NCI-H524 (cell line): ENCODE results near the gene NPTX2.
A peak's percentile ranks its signal among the peaks of the same experiment; 100 is the strongest.

Experiments
- DNase-seq, 2 experiments: peaks; one replicate each; lab custom pipeline; 2025; lab: John Stamatoyannopoulos, UW

Gene NPTX2

GRCh38 chr7:98618786-98619185 lies 1.7 kb downstream of the NPTX2 start:
- no peak for DNase-seq

- peak in 1 of 2 experiments; percentile 10 for DNase-seq
These were observed 2.6 kb downstream of the NPTX2 start for GRCh38 chr7:98619450-98620321.

- peak; percentile 64 to 85 for DNase-seq
These were observed 4.7 kb downstream of the NPTX2 start for GRCh38 chr7:98621573-98622482.

DNA sequence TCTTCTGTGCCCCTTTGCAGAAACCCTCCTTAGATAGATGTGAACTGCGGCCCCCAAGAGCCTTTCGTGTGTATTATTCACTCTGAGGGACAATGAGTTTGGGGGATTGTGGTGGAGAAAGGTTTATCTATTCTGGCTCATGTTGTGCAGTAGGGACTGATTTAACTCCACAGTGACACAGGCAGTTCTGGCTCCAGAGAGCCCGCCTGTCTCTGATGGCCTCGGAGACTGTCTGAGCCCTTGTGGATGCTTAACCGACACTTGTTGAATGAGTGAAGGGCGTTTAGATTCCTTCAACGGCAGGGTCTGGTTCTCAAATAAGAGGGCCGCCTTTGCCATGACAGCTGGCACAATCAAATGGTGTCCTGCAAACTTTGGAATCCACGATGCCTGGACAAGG lies 5.8 kb downstream of the NPTX2 start:
- no peak for DNase-seq

DNA sequence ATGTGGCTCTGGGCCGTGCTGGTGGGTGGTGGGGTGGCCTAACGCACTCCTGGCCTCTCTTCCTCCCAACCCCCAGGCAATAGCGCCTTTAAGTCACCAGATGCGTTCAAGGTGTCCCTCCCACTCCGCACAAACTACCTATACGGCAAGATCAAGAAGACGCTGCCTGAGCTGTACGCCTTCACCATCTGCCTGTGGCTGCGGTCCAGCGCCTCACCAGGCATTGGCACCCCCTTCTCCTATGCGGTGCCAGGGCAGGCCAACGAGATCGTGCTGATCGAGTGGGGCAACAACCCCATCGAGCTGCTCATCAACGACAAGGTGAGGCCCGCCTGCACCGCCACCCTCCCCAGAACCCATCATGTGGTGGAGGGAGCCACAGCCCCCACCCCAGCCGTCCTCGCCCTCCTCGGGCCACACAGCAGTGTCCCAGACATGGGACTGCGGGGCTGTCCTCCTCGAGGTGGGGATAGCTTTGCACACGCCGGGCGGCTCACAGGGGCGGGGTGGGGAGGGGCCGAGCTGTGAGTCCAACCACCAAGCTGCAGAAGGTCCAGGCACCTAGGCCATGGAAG lies 7.8 kb downstream of the NPTX2 start:
- no peak for DNase-seq

GRCh38 chr7:98626460-98627412 lies 9.7 kb downstream of the NPTX2 start:
- DNase-seq, result no peak

DNA sequence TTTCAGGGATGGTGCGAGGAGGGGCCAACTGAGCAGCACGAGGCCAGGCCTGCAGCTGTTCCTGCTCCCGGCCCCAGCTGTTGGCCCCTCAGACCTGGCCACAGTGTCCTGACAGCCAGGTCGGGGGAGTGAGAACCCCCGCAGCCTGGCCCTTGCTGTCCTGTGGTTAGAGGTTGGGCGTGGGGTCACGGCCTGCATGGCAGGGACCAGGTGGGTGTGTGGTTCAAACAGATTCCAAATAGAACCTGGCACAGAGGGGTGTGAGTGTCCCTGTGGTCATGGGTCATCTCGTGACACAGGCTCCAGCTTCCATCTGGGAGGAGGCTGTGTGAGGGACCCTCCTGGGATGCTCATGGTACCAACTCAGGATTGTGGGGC lies 10.3 kb downstream of the NPTX2 start:
- no peak for DNase-seq

- DNase-seq, result no peak
These were observed 11.3 kb downstream of the NPTX2 start for GRCh38 chr7:98628418-98628817.

DNA sequence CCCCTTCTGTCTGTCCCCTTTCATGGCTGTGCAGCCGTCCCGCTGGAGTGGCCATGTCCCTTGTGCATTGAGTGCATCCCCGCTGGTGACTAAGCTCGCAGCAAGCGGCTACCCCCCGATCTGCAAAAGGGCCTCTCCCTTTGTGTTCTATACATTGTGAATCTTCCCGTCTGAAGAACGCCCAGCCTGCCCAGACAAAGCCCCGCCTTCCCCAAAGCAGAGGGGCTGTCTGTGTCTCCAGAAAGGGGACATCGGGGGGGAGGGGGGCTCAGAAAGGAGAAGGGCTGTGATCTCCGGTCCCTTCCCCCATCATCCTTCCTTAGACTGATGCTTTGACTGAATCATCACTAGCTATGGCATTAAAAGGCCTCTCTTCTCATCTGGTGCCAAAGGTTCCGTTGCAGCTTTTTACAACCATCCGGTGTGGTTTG lies 11.9 kb downstream of the NPTX2 start:
- DNase-seq, result no peak

DNA sequence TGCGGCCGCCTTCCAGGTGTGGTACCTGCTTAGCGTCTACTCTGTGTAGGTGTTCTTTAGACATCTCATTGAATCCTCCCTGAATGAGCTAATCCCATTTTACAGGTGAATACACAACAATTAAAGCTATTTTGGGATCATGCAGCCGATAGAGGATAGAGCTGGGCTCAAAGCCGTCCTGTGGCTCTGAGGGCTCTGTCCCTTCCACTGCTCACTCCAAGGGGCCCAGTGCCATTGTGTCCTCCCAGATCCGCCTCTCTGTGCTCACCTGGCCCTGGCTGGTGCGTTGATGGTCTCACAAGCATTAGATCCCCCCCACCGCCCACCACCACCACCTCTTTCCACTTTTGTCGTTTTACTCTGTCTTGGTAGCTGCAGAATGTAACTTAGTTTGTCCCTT lies 13.1 kb downstream of the NPTX2 start:
- DNase-seq, result no peak

DNA sequence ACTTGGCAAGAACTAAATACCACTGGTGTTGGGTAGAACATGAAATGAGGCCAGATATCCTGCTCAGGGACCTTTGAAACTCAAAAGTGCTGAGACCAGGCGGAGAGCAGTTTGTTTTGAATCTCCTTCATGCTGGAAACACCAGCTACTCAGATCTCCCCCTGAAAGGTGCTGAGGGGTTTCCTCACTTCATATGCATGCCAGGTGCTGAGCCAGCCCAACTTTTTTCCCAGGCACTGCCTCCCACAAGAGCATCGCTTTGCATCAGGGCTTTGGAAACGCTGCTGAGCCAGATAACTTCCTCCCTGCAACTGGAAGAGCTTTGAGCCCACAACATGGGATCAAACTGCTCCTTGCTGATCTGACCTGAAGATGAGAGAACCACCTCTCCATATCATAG lies 13.7 kb downstream of the NPTX2 start:
- no peak for DNase-seq

DNA sequence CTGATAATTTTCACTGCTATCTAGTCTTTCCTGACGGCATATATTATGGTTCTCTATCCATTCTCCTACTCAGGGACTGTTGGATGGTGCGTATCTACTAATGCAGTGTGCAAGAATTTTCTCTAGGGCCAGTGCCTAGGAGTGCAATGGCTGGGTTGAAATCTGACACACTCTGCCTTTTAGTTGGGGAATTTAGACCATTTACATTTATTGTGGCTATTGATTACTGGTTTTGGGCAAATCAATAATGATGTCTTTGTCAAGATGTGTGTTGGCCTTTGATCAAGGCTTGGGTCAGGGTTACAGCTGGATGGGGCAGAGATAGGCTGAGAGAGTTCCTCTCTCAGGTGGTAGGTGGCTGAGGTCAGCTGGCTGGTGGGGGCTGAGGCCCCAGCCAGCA lies 21.8 kb downstream of the NPTX2 start:
- no peak for DNase-seq

- no peak for DNase-seq
These were observed 23.3 kb downstream of the NPTX2 start for GRCh38 chr7:98640375-98640774.

GRCh38 chr7:98641646-98642500 lies 24.8 kb downstream of the NPTX2 start:
- peak in 1 of 2 experiments; percentile 33 for DNase-seq

DNA sequence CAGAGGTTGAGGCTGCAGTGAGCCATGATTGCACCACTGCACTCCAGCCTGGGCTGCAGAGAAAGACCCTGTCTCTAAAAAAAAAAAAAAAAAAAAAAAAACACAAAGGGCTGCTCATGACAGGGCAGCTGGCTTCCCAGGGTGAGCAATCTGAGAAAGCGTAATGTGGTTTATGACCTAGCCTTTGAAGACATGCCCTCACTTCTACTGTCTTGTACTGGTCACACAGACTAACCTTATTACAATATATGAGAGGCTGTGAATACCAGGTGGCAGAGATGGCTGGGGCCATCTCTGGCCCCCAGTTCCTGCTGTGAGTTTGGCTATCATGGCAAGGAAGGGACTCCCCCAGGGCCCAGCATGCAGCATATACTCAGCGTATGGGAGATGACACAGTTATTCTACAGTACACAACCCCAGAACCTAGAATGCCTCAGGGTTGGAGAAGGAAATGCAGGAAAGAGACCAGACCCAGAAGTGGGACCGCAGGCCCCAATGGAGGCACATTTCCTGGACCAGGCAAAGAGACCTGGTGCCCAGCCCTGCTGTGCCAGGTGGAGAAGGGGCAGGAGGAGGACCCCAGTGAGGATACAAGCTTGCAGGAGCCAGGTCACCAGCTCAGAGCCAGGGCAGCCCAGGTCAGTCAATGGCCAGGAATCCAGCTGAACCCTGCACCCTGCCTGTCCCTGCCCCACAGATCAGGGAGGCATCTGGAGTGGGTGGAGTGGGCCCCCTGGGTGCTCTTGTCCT lies 26.3 kb downstream of the NPTX2 start:
- no peak for DNase-seq

GRCh38 chr7:98646465-98646864 lies 29.4 kb downstream of the NPTX2 start:
- DNase-seq, result no peak

GRCh38 chr7:98647326-98647725 lies 30.2 kb downstream of the NPTX2 start:
- DNase-seq, result peak in 1 of 2 experiments; percentile 46

DNA sequence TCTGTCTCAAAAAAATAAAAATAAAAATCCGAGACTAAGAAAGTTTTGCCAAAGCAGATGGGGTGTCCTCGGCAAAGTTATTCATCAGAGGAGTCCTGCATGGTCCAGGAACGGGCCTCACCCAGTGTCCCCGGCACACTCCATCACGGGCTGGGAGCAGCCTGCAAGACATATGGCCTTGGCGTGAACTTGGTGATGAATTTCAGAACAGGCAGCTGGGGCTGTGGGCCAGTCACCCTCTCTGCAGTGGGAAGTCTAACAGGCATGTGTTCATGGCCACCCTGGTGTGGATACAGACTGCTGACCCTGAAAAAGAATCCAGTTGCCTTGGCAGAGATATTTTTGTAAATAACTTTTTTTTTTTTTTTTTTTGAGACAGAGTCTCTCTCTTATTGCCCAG lies 34.7 kb downstream of the NPTX2 start:
- DNase-seq, result no peak

DNA sequence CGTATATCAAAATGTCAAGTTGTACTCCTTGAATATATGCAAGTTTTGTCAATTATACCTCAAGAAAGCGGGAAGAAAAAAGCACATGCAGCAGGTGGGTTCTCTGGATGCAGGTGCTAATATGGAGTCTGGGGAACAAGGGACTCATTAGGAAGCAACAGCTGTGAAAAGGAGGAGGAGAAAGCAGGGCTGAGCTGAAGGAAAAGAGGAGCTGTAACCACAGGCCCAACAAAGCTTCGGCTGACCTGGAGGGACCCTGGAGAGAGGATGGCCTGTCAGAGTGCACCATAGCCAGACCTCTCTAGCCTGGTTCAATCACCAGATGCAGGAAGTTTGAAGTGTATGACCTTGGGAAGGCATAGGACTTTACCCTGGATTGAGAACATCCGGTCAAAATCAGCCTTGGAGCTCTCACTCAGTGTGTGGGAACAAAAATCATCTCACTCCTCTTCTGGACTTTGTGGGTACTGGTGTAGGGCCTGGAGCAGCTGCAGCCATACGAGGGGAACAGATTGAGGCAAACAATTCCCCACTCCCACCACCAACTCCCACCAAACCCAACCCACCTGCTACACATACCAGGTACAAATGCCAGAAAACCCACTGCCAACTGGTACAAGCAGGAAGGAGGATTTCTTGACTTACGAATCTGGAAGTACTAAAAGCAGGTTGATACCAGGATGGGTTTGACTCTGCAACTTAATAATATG lies 36.7 kb downstream of the NPTX2 start:
- no peak for DNase-seq
